WTC11 (cell line): Measurements from ENCODE around the gene DIP2A. TPM values are rescaled to one million over a fixed set of nuclear protein-coding genes. Genes with fewer than 3 reads are reported as not detected.
A peak's percentile ranks its signal among the peaks of the same experiment; 100 is the strongest.

Source experiments
- ATAC-seq: fragments of 200-7000 bp; cut with Tn5 transposase; 2 replicates; pipeline ENCODE4 v1.10.0; 2021; ENCODE audit warnings: mild to moderate bottlenecking, moderate library complexity
- CTCF ChIA-PET: fragments of 300-600 bp; sonication (Branson Sonifier 250); formaldehyde crosslinking; loops from one replicate; lab custom pipeline; 2021; ENCODE audit warnings: antibody characterized with exemption; lab: Charles Lee
- POLR2A ChIA-PET: fragments of 350-600 bp; sonication (Branson Sonifier 250); formaldehyde crosslinking; loops from one replicate; lab custom pipeline; 2021; ENCODE audit warnings: antibody characterized with exemption; lab: Charles Lee
- DNase-seq: peaks from one replicate; pipeline ENCODE4 v3.0.0; 2021; ENCODE audit warnings: low spot score
- H3K27ac Mint-ChIP-seq: 2 replicates; pipeline ENCODE4 v1.8.0; 2021; ENCODE audit warnings: mixed read lengths
- H3K27me3 Mint-ChIP-seq: 2 replicates; pipeline ENCODE4 v1.8.0; 2021; ENCODE audit warnings: low read depth, mild to moderate bottlenecking, moderate library complexity, mixed read lengths
- H3K36me3 Mint-ChIP-seq: 2 replicates; pipeline ENCODE4 v1.8.0; 2021; ENCODE audit warnings: mixed read lengths
- H3K4me1 Mint-ChIP-seq: 2 replicates; pipeline ENCODE4 v1.8.0; 2022; ENCODE audit warnings: mixed read lengths
- H3K4me3 Mint-ChIP-seq: 2 replicates; pipeline ENCODE4 v1.8.0; 2021; ENCODE audit warnings: mild to moderate bottlenecking, moderate library complexity, mixed read lengths
- H3K9me3 Mint-ChIP-seq: 2 replicates; pipeline ENCODE4 v1.8.0; 2021; ENCODE audit warnings: mixed read lengths
- ATF3 ChIP-seq: sonication (generic); formaldehyde crosslinking; conservative IDR thresholded peaks from 2 replicates; pipeline ENCODE4 v1.8.1; 2022; ENCODE audit warnings: mild to moderate bottlenecking, missing genetic modification reagents
- ELF4 ChIP-seq: sonication (generic); formaldehyde crosslinking; IDR thresholded peaks from 2 replicates; pipeline ENCODE4 v1.8.1; 2022; ENCODE audit warnings: low read depth, mild to moderate bottlenecking, moderate library complexity, missing genetic modification reagents
- GABPB1 ChIP-seq: sonication (generic); formaldehyde crosslinking; IDR thresholded peaks from 2 replicates; pipeline ENCODE4 v1.8.1; 2023; ENCODE audit warnings: mild to moderate bottlenecking, missing genetic modification reagents
- HMGA2 ChIP-seq: fragments of 250-450 bp; sonication (Bioruptor Pico); IDR thresholded peaks from 2 replicates; pipeline ENCODE4 v1.4.0; 2021; ENCODE audit warnings: mild to moderate bottlenecking, moderate library complexity
- JUN ChIP-seq: sonication (generic); formaldehyde crosslinking; IDR thresholded peaks from 2 replicates; pipeline ENCODE4 v1.8.0; 2023; ENCODE audit warnings: mild to moderate bottlenecking, missing genetic modification reagents
- MAX ChIP-seq: sonication (generic); formaldehyde crosslinking; IDR thresholded peaks from 2 replicates; pipeline ENCODE4 v1.8.0; 2022; ENCODE audit warnings: mild to moderate bottlenecking, missing genetic modification reagents
- SP1 ChIP-seq: sonication (generic); formaldehyde crosslinking; conservative IDR thresholded peaks from 2 replicates; pipeline ENCODE4 v1.8.1; 2022; ENCODE audit warnings: missing genetic modification reagents
- ZNF219 ChIP-seq: sonication (generic); formaldehyde crosslinking; IDR thresholded peaks from 2 replicates; pipeline ENCODE4 v1.8.0; 2023; ENCODE audit warnings: missing genetic modification reagents, mild to moderate bottlenecking, borderline replicate concordance
- ZNF396 ChIP-seq: fragments of 250-450 bp; sonication (Bioruptor Pico); IDR thresholded peaks from 2 replicates; pipeline ENCODE4 v1.8.0; 2021; ENCODE audit warnings: mild to moderate bottlenecking, moderate library complexity, borderline replicate concordance
- total RNA-seq: library from RNA; stranded (reverse); gene quantifications from 3 replicates; pipeline ENCODE4 v1.2.3, GENCODE V29; 2021
- TF ChIP-seq, protein P1 (sequence below): sonication (generic); formaldehyde crosslinking; IDR thresholded peaks from 2 replicates; pipeline ENCODE4 v1.8.1; 2022; ENCODE audit warnings: missing genetic modification reagents, borderline replicate concordance
- TF ChIP-seq, protein P2 (sequence below): sonication (generic); formaldehyde crosslinking; IDR thresholded peaks from 2 replicates; pipeline ENCODE4 v1.8.0; 2022; ENCODE audit warnings: mild to moderate bottlenecking, missing genetic modification reagents
- TF ChIP-seq, protein P3 (sequence below): sonication (generic); formaldehyde crosslinking; IDR thresholded peaks from 2 replicates; pipeline ENCODE4 v1.8.0; 2022; ENCODE audit warnings: mild to moderate bottlenecking, missing genetic modification reagents

Gene DIP2A
- total RNA-seq, 1 experiment from 2014 or later: 39.4 TPM

GRCh38 chr21:46557469-46557868 is 98.8 kb downstream of the DIP2A start:
- DNase-seq (no peak), ATAC-seq (peak; percentile 46; the same call in 1 of the 2 replicates)
- Mint-ChIP-seq H3K27ac (no peak overlapping the region), H3K4me3 (no peak overlapping the region), H3K36me3 (peaks cover 32% of the 10 kb centered on the region), H3K9me3 (no peaks in the 10 kb centered on the region), H3K4me1 (no peaks in the 10 kb centered on the region), H3K27me3 (no peaks in the 10 kb centered on the region)
- CTCF ChIA-PET: no interaction called here
- no peak for TF ChIP-seq ATF3 (CRISPR knock-in tag)
- TF ChIP-seq, protein P1, sequence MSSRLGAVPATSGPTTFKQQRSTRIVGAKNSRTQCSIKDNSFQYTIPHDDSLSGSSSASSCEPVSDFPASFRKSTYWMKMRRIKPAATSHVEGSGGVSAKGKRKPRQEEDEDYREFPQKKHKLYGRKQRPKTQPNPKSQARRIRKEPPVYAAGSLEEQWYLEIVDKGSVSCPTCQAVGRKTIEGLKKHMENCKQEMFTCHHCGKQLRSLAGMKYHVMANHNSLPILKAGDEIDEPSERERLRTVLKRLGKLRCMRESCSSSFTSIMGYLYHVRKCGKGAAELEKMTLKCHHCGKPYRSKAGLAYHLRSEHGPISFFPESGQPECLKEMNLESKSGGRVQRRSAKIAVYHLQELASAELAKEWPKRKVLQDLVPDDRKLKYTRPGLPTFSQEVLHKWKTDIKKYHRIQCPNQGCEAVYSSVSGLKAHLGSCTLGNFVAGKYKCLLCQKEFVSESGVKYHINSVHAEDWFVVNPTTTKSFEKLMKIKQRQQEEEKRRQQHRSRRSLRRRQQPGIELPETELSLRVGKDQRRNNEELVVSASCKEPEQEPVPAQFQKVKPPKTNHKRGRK: no peak
- TF ChIP-seq JUN (CRISPR knock-in tag): no peak
- TF ChIP-seq, protein P2, sequence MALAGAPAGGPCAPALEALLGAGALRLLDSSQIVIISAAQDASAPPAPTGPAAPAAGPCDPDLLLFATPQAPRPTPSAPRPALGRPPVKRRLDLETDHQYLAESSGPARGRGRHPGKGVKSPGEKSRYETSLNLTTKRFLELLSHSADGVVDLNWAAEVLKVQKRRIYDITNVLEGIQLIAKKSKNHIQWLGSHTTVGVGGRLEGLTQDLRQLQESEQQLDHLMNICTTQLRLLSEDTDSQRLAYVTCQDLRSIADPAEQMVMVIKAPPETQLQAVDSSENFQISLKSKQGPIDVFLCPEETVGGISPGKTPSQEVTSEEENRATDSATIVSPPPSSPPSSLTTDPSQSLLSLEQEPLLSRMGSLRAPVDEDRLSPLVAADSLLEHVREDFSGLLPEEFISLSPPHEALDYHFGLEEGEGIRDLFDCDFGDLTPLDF (CRISPR knock-in tag): no peak
- no peak for TF ChIP-seq ZNF219 (CRISPR knock-in tag)
- no peak for TF ChIP-seq HMGA2 (CRISPR knock-in tag)
- TF ChIP-seq ELF4 (CRISPR knock-in tag): no peak
- POLR2A ChIA-PET: no interaction called here

DNA sequence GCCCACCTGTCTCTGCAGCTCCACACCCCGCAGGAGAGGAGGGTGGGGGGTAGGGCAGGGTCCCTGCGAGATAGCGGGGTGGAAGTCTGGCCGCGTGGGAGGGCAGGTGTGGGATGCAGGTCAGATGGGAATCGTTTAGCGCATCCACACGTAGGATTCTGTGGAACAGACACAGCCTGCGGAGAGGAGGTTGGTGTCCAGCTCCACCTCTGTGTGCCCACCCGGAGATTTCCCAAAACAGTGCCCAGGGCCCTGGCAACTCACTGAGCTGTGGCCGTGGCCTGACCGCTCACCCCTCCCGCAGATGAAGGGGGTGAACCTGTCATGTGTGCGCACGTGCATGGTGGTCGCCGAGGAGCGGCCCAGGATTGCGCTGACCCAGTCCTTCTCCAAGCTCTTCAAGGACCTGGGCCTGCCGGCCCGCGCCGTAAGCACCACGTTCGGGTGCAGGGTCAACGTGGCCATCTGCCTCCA is 99.3 kb downstream of the DIP2A start:
- no peak for DNase-seq
- peaks cover 32% of the 10 kb centered on the region for H3K36me3 Mint-ChIP-seq
- H3K4me1 Mint-ChIP-seq: no peaks in the 10 kb centered on the region
- H3K4me3 Mint-ChIP-seq: no peak overlapping the region
- POLR2A ChIA-PET: no interaction called here
- CTCF ChIA-PET: no interaction called here
- H3K27ac Mint-ChIP-seq: no peak overlapping the region
- H3K27me3 Mint-ChIP-seq: no peaks in the 10 kb centered on the region
- TF ChIP-seq SP1 (CRISPR knock-in tag) (no peak), ZNF396 (CRISPR knock-in tag) (no peak), ATF3 (CRISPR knock-in tag) (no peak)
- TF ChIP-seq, protein P3, sequence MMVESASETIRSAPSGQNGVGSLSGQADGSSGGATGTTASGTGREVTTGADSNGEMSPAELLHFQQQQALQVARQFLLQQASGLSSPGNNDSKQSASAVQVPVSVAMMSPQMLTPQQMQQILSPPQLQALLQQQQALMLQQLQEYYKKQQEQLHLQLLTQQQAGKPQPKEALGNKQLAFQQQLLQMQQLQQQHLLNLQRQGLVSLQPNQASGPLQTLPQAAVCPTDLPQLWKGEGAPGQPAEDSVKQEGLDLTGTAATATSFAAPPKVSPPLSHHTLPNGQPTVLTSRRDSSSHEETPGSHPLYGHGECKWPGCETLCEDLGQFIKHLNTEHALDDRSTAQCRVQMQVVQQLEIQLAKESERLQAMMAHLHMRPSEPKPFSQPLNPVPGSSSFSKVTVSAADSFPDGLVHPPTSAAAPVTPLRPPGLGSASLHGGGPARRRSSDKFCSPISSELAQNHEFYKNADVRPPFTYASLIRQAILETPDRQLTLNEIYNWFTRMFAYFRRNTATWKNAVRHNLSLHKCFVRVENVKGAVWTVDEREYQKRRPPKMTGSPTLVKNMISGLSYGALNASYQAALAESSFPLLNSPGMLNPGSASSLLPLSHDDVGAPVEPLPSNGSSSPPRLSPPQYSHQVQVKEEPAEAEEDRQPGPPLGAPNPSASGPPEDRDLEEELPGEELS: no peak
- no peaks in the 10 kb centered on the region for H3K9me3 Mint-ChIP-seq
- no peak for ATAC-seq

GRCh38 chr21:46559291-46559983 is 100.7 kb downstream of the DIP2A start:
- Mint-ChIP-seq H3K4me3 (no peak overlapping the region), H3K4me1 (no peaks in the 10 kb centered on the region), H3K27ac (no peak overlapping the region), H3K36me3 (peaks cover 33% of the 10 kb centered on the region), H3K9me3 (no peaks in the 10 kb centered on the region), H3K27me3 (no peaks in the 10 kb centered on the region)
- ATAC-seq: no peak
- ChIA-PET CTCF (interaction anchor here (0.6 kb wide), 1 partner anchor 102 kb away, joined by 3 read pairs; no protein-coding TSS in a partner anchor), POLR2A (no interaction called here)
- DNase-seq: no peak
- 0 out of 2 replicates have a peak, but pooled peaks have one; percentile 33 for TF ChIP-seq GABPB1 (CRISPR knock-in tag)
- no peak for TF ChIP-seq MAX (CRISPR knock-in tag)
